ENCODE data around the gene ST3GAL3. TPM values are rescaled to one million over a fixed set of nuclear protein-coding genes. Genes with fewer than 3 reads are reported as not detected.

ST3GAL3 gene
- total and polyA plus RNA-seq, 2 of the 13 experiments (the other 11 are each of a cell fraction or from before 2014, with no cell fraction given) = 5.1 to 8.1 TPM

- TF ChIP-seq BCLAF1 (IDR thresholded peaks at IDR 0.05) (no peak), CHD4 (IDR thresholded peaks at IDR 0.05; ENCODE audit: borderline replicate concordance, low read length) (peak; percentile 42; the same call in 1 of the 2 replicates), ZXDC (CRISPR knock-in tag; IDR thresholded peaks at IDR 0.05) (no peak), GZF1 (CRISPR knock-in tag; IDR thresholded peaks at IDR 0.05) (no peak), RCOR2 (CRISPR knock-in tag; IDR thresholded peaks at IDR 0.05) (peak; percentile 75; the same call in 1 of the 2 replicates), ZNF318 (CRISPR knock-in tag; IDR thresholded peaks at IDR 0.05) (no peak), ZGPAT (CRISPR knock-in tag; IDR thresholded peaks at IDR 0.05) (peak; percentile 36; the same call in 1 of the 2 replicates), KAT2B (IDR thresholded peaks at IDR 0.05; ENCODE audit: borderline replicate concordance, low read depth, low read length) (peak; percentile 49; the same call in 1 of the 2 replicates), ZNF350 (CRISPR knock-in tag; IDR thresholded peaks at IDR 0.05; ENCODE audit: borderline replicate concordance, low read depth) (no peak), PPARG (CRISPR knock-in tag; conservative IDR thresholded peaks at IDR 0.05) (peak; percentile 78), AGO2 (optimal IDR thresholded peaks at IDR 0.05; ENCODE audit: low read depth, low read length) (no peak), SAP130 (CRISPR knock-in tag; IDR thresholded peaks at IDR 0.05; ENCODE audit: low read depth) (peak; percentile 63), ZNF7 (CRISPR knock-in tag; IDR thresholded peaks at IDR 0.05) (no peak), STAG1 (CRISPR knock-in tag; IDR thresholded peaks at IDR 0.05) (no peak)
These were observed 50.2 kb downstream of the ST3GAL3 start (continued) for GRCh38 chr1:43757343-43758053.

All from HepG2 (cell line).